Panc1 (cell line): Measurements from ENCODE around the gene HBP1.

ENCODE experiments used
- CTCF ChIP-seq: fragments of 450-650 bp; IDR thresholded peaks from 2 replicates; pipeline ENCODE4 v1.5.1; 2017; ENCODE audit warnings: mild to moderate bottlenecking
- TCF7L2 ChIP-seq: IDR thresholded peaks from 2 replicates; pipeline ENCODE4 v1.6.1; 2011; ENCODE audit warnings: mild to moderate bottlenecking, low read depth, low read length, inconsistent platforms

GRCh38 chr7:107209565-107209964 lies 40.8 kb downstream of the HBP1 start:
- no peak for TF ChIP-seq CTCF
- TF ChIP-seq TCF7L2: no peak
